ENCODE data around the gene SKIL.

SKIL gene

GRCh38 chr3:170437696-170438407 is 80.3 kb downstream of the SKIL start:
- DNase-seq (ENCODE audit: low read depth): no peak

GRCh38 chr3:170438836-170439235 is 81.3 kb downstream of the SKIL start:
- no peak for DNase-seq (ENCODE audit: low read depth)

GRCh38 chr3:170440344-170440743 is 82.8 kb downstream of the SKIL start:
- DNase-seq (ENCODE audit: low read depth): no peak

GRCh38 chr3:170441412-170441811 is 83.9 kb downstream of the SKIL start:
- no peak for DNase-seq (ENCODE audit: low read depth)

GRCh38 chr3:170442947-170443346 is 85.4 kb downstream of the SKIL start:
- DNase-seq (ENCODE audit: low read depth): no peak

GRCh38 chr3:170443457-170443856 is 85.9 kb downstream of the SKIL start:
- DNase-seq (ENCODE audit: low read depth): no peak

Data from stimulated activated CD8-positive, alpha-beta memory T cell treated with anti-CD3 and anti-CD28 coated beads, Interleukin-15, amount 100 ng/mL, for 1 hour (primary cell).